ENCODE results near the gene PCDH9.
"Not testable (repeated sequence)": the region's sequence is repeated elsewhere in the genome, so short reads cannot be mapped to it uniquely, and the experiment has no call there.

Gene PCDH9

GRCh38 chr13:67122251-67122650 is 107.9 kb downstream of the PCDH9 start:
- DNase-seq = no peak

- no peak for DNase-seq
Measured at GRCh38 chr13:67120872-67121531, 109.1 kb downstream of the PCDH9 start.

GRCh38 chr13:67119481-67119894 is 110.6 kb downstream of the PCDH9 start:
- DNase-seq = no peak

- no peak for DNase-seq
Measured at GRCh38 chr13:67118277-67118676, 111.9 kb downstream of the PCDH9 start.

- no peak for DNase-seq
Measured at GRCh38 chr13:67117010-67117550, 113.1 kb downstream of the PCDH9 start.

- no peak for DNase-seq
Measured at GRCh38 chr13:67107979-67108378, 122.2 kb downstream of the PCDH9 start.

GRCh38 chr13:67106502-67107057 is 123.6 kb downstream of the PCDH9 start:
- no peak for DNase-seq

- DNase-seq = no peak
Measured at GRCh38 chr13:67101730-67102467, 128.2 kb downstream of the PCDH9 start.

GRCh38 chr13:67100730-67101129 is 129.4 kb downstream of the PCDH9 start:
- peak; percentile 85 for DNase-seq

GRCh38 chr13:67099494-67099893 is 130.6 kb downstream of the PCDH9 start:
- no peak for DNase-seq

- no peak for DNase-seq
Measured at GRCh38 chr13:67097892-67098452, 132.2 kb downstream of the PCDH9 start.

GRCh38 chr13:67096893-67097292 is 133.2 kb downstream of the PCDH9 start:
- DNase-seq = not testable (repeated sequence)

GRCh38 chr13:67096418-67096817 is 133.7 kb downstream of the PCDH9 start:
- no peak for DNase-seq

- no peak for DNase-seq
Measured at GRCh38 chr13:67095621-67096020, 134.5 kb downstream of the PCDH9 start.

- no peak for DNase-seq
Measured at GRCh38 chr13:67094952-67095351, 135.2 kb downstream of the PCDH9 start.

- DNase-seq = no peak
Measured at GRCh38 chr13:67094078-67094477, 136.1 kb downstream of the PCDH9 start.

- DNase-seq = no peak
Measured at GRCh38 chr13:67091603-67092002, 138.5 kb downstream of the PCDH9 start.

- no peak for DNase-seq
Measured at GRCh38 chr13:67090856-67091255, 139.3 kb downstream of the PCDH9 start.

GRCh38 chr13:67087527-67087926 is 142.6 kb downstream of the PCDH9 start:
- DNase-seq = no peak

- peak; percentile 65 for DNase-seq
Measured at GRCh38 chr13:67086260-67086659, 143.9 kb downstream of the PCDH9 start.

- no peak for DNase-seq
Measured at GRCh38 chr13:67084066-67084465, 146.1 kb downstream of the PCDH9 start.

GRCh38 chr13:67083519-67083918 is 146.6 kb downstream of the PCDH9 start:
- DNase-seq = no peak

GRCh38 chr13:67080351-67080750 is 149.8 kb downstream of the PCDH9 start:
- DNase-seq = no peak

GRCh38 chr13:67078062-67078461 is 152.1 kb downstream of the PCDH9 start:
- no peak for DNase-seq
